Spleen (tissue), 7 donors: ENCODE measurements around the gene PDLIM5.

Source experiments
- CTCF ChIP-seq, 11 experiments: fragments of 200-600 bp in 7 of 11; fragments of 450-650 bp in 4 of 11; sonication (generic) in 4 of 11; IDR thresholded peaks in 8 of 11; conservative IDR thresholded peaks in 3 of 11; 1 replicate in 7 of 11; 2 replicates in 4 of 11; pipeline versions ENCODE4 v1.4.0 to v1.8.0; 2016 to 2021; ENCODE audit warnings: antibody characterized with exemption in 11 of 11, inconsistent platforms in 4 of 11, mild to moderate bottlenecking in 1 of 11
- POLR2A ChIP-seq, 3 donors: fragments of 450-650 bp; IDR thresholded peaks; one replicate each; pipeline ENCODE4 v1.5.1; 2017; ENCODE audit warnings: antibody characterized with exemption in 3 of 3, mild to moderate bottlenecking in 1 of 3
- donor health status: DM: no; HTN: no; CAD: no; lungs with moderate emphysema.
- donor health status: DM: no; HTN: no; CAD: no.
- donor health status: DM: no; HTN: no; CAD: no.

GRCh38 chr4:94454405-94454804 lies 2.7 kb downstream of the PDLIM5 start:
- TF ChIP-seq POLR2A (IDR thresholded peaks at IDR 0.05) (no peak), CTCF (IDR thresholded peaks at IDR 0.05 in 8 of 11, conservative IDR thresholded peaks at IDR 0.05 in 3 of 11) (no peak)
